HepG2 (cell line): ENCODE measurements around the gene TMEM223. TPM values are rescaled to one million over a fixed set of nuclear protein-coding genes. Genes with fewer than 3 reads are reported as not detected.

Experiments
- ETV5 ChIP-seq: IDR thresholded peaks from 2 replicates; pipeline ENCODE4 v1.6.1; 2018; ENCODE audit warnings: missing biosample characterization, missing genetic modification reagents, inconsistent platforms, borderline replicate concordance
- HES4 ChIP-seq: sonication (generic); formaldehyde crosslinking; IDR thresholded peaks from 2 replicates; pipeline ENCODE4 v1.9.0; 2021; ENCODE audit warnings: mild to moderate bottlenecking, missing genetic modification reagents, borderline replicate concordance
- MATR3 ChIP-seq: sonication (generic); formaldehyde crosslinking; IDR thresholded peaks from 2 replicates; pipeline ENCODE4 v1.4.0; 2020; ENCODE audit warnings: missing genetic modification reagents
- ZNF180 ChIP-seq: sonication (generic); formaldehyde crosslinking; IDR thresholded peaks from 2 replicates; pipeline ENCODE4 v1.4.0; 2020; ENCODE audit warnings: low read depth, missing genetic modification reagents, borderline replicate concordance
- ZNF33A ChIP-seq: sonication (generic); formaldehyde crosslinking; IDR thresholded peaks from 2 replicates; pipeline ENCODE4 v1.5.1; 2020; ENCODE audit warnings: missing genetic modification reagents, mild to moderate bottlenecking, moderate library complexity, borderline replicate concordance
- ZNF431 ChIP-seq: sonication (generic); formaldehyde crosslinking; IDR thresholded peaks from 2 replicates; pipeline ENCODE4 v1.9.0; 2022; ENCODE audit warnings: missing genetic modification reagents, low read depth, mild to moderate bottlenecking, borderline replicate concordance
- ZNF484 ChIP-seq: sonication (generic); formaldehyde crosslinking; IDR thresholded peaks from 2 replicates; pipeline ENCODE4 v1.5.1; 2020; ENCODE audit warnings: mild to moderate bottlenecking, low read depth, missing genetic modification reagents, borderline replicate concordance
- ZNF607 ChIP-seq: sonication (generic); formaldehyde crosslinking; IDR thresholded peaks from 2 replicates; pipeline ENCODE4 v1.5.1; 2020; ENCODE audit warnings: missing genetic modification reagents, mild to moderate bottlenecking, borderline replicate concordance
- ZNF619 ChIP-seq: sonication (generic); formaldehyde crosslinking; IDR thresholded peaks from 2 replicates; pipeline ENCODE4 v1.4.0; 2020; ENCODE audit warnings: mild to moderate bottlenecking, missing genetic modification reagents
- ZNF747 ChIP-seq: sonication (generic); formaldehyde crosslinking; IDR thresholded peaks from 2 replicates; pipeline ENCODE4 v1.8.1; 2023; ENCODE audit warnings: missing genetic modification reagents, mild to moderate bottlenecking, borderline replicate concordance
- ZNF788 ChIP-seq: sonication (generic); formaldehyde crosslinking; IDR thresholded peaks from 2 replicates; pipeline ENCODE4 v1.5.0; 2020; ENCODE audit warnings: mild to moderate bottlenecking, missing genetic modification reagents, borderline replicate concordance
- ZSCAN30 ChIP-seq: sonication (generic); formaldehyde crosslinking; IDR thresholded peaks from 2 replicates; pipeline ENCODE4 v1.5.0; 2020; ENCODE audit warnings: mild to moderate bottlenecking, missing genetic modification reagents
- ZZZ3 ChIP-seq: sonication (generic); formaldehyde crosslinking; IDR thresholded peaks from 2 replicates; pipeline ENCODE4 v1.4.0; 2020; ENCODE audit warnings: missing genetic modification reagents, mild to moderate bottlenecking, borderline replicate concordance
- polyA plus RNA-seq, 8 experiments: library from polyadenylated mRNA; depleted of rRNA in 3 of 8; stranded (reverse) in 7 of 8; unstranded in 1 of 8; fragments of >200 nt; fragmentation: Illumina TruSeq in 4 of 8; extraction: Trizol in 4 of 8; gene quantifications; 2 replicates each; pipeline versions ENCODE4 v1.2.1 to v1.2.3, GENCODE V29; 2011 to 2016; ENCODE audit warnings: low read depth in 4 of 8, missing spikeins in 1 of 8, mixed read lengths in 1 of 8; ENCODE audit not compliant: insufficient read depth in 1 of 8
- total RNA-seq, 5 experiments: library from RNA; depleted of rRNA; stranded (reverse); fragments of >200 nt; fragmentation: Illumina TruSeq; extraction: Trizol; gene quantifications; 2 replicates each; pipeline ENCODE4 v1.2.3, GENCODE V29; 2016; ENCODE audit warnings: low read depth in 1 of 5
- TF ChIP-seq, protein P1 (sequence below): sonication (generic); formaldehyde crosslinking; IDR thresholded peaks from 2 replicates; pipeline ENCODE4 v1.8.1; 2023; ENCODE audit warnings: missing genetic modification reagents, inconsistent platforms, borderline replicate concordance

The TMEM223 gene
- total and polyA plus RNA-seq, 2 of the 13 experiments (the other 11 are each of a cell fraction or from before 2014, with no cell fraction given), result 19.5 to 24.9 TPM

DNA sequence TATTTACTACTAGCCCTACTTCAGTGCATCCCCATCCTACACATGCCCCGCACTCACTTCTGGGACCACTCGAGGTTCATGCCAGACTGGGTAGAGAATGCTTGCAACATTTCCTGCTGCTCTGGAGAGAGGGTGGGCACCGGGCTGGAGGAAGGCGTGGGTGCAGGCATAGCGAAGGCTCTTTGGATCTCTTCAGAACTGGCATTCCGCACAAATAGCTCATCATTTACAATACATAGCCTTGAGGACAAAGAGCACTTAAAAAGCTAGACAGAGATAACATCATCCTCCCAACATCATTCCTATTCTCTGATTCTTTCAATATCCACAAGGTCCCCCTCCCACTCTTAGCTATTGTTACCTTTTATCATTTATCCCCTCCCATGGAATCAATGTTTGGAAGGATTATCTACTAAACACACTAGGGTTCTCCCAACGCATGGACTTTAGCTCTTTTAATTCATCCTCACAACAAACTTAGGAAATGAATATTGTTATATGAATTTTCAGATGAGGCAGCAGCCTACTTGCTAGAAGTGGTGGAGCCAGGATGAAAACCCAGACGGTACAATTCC, 2.5 kb upstream of the TMEM223 start (continued):
- no peak for TF ChIP-seq HES4
- TF ChIP-seq ZNF747 (CRISPR knock-in tag), result no peak
- no peak for TF ChIP-seq ZNF33A (CRISPR knock-in tag)
- TF ChIP-seq ZNF619, result no peak
- TF ChIP-seq, protein P1, sequence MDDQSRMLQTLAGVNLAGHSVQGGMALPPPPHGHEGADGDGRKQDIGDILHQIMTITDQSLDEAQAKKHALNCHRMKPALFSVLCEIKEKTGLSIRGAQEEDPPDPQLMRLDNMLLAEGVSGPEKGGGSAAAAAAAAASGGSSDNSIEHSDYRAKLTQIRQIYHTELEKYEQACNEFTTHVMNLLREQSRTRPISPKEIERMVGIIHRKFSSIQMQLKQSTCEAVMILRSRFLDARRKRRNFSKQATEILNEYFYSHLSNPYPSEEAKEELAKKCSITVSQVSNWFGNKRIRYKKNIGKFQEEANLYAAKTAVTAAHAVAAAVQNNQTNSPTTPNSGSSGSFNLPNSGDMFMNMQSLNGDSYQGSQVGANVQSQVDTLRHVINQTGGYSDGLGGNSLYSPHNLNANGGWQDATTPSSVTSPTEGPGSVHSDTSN (CRISPR knock-in tag), result no peak
- no peak for TF ChIP-seq MATR3
- no peak for TF ChIP-seq ZNF431 (CRISPR knock-in tag)
- no peak for TF ChIP-seq ZNF180 (CRISPR knock-in tag)
- no peak for TF ChIP-seq ZNF484 (CRISPR knock-in tag)
- TF ChIP-seq ZSCAN30, result no peak
- TF ChIP-seq ETV5, result no peak
- TF ChIP-seq ZZZ3 (CRISPR knock-in tag), result no peak
- TF ChIP-seq ZNF607 (CRISPR knock-in tag), result no peak
- no peak for TF ChIP-seq ZNF788 (CRISPR knock-in tag)
- TF ChIP-seq, all 625 proteins: peak for 0
